Embryonic facial prominence (tissue), 1 donor: ENCODE measurements around the gene MOCS1.
"Not testable (repeated sequence)": the region's sequence is repeated elsewhere in the genome, so short reads cannot be mapped to it uniquely, and the experiment has no call there.

Experiments used
- DNase-seq: peaks from one replicate; pipeline ENCODE4 v3.0.0-alpha.2; 2016; ENCODE audit errors: extremely low spot score

The MOCS1 gene

GRCh38 chr6:39934131-39934757 is at the start of gene MOCS1:
MOCS1 (minus strand) TSS chr6:39934462; CDS start chr6:39934417, 45 bp downstream.
- DNase-seq: no peak

GRCh38 chr6:39984051-39984450 is 49.8 kb upstream of the MOCS1 start:
- DNase-seq: no peak

- DNase-seq: no peak
Observed at GRCh38 chr6:39983193-39983592, 48.9 kb upstream of the MOCS1 start.

GRCh38 chr6:39982720-39983119 is 48.5 kb upstream of the MOCS1 start:
- no peak for DNase-seq

- DNase-seq: peak; percentile 26
Observed at GRCh38 chr6:39980839-39981580, 46.7 kb upstream of the MOCS1 start.

- DNase-seq: no peak
Observed at GRCh38 chr6:39979461-39980328, 45.4 kb upstream of the MOCS1 start.

- no peak for DNase-seq
Observed at GRCh38 chr6:39978240-39978639, 44.0 kb upstream of the MOCS1 start.

GRCh38 chr6:39973661-39974060 is 39.4 kb upstream of the MOCS1 start:
- DNase-seq: no peak

GRCh38 chr6:39972717-39973116 is 38.5 kb upstream of the MOCS1 start:
- not testable (repeated sequence) for DNase-seq

- not testable (repeated sequence) for DNase-seq
Observed at GRCh38 chr6:39971131-39971530, 36.9 kb upstream of the MOCS1 start.

- DNase-seq: no peak
Observed at GRCh38 chr6:39965751-39966150, 31.5 kb upstream of the MOCS1 start.

GRCh38 chr6:39964530-39964929 is 30.3 kb upstream of the MOCS1 start:
- no peak for DNase-seq

GRCh38 chr6:39964094-39964493 is 29.8 kb upstream of the MOCS1 start:
- DNase-seq: no peak

GRCh38 chr6:39962831-39963230 is 28.6 kb upstream of the MOCS1 start:
- DNase-seq: no peak

GRCh38 chr6:39961178-39961577 is 26.9 kb upstream of the MOCS1 start:
- no peak for DNase-seq

GRCh38 chr6:39958947-39959346 is 24.7 kb upstream of the MOCS1 start:
- no peak for DNase-seq

- no peak for DNase-seq
Observed at GRCh38 chr6:39956936-39957335, 22.7 kb upstream of the MOCS1 start.

GRCh38 chr6:39953076-39953618 is 18.9 kb upstream of the MOCS1 start:
- no peak for DNase-seq

GRCh38 chr6:39952167-39952566 is 17.9 kb upstream of the MOCS1 start:
- no peak for DNase-seq

GRCh38 chr6:39951716-39952115 is 17.5 kb upstream of the MOCS1 start:
- DNase-seq: no peak

- DNase-seq: no peak
Observed at GRCh38 chr6:39951191-39951590, 16.9 kb upstream of the MOCS1 start.

- DNase-seq: no peak
Observed at GRCh38 chr6:39950125-39950720, 16.0 kb upstream of the MOCS1 start.
